ENCODE results near the gene TTC17.

The TTC17 gene

GRCh38 chr11:43434893-43435292, 76.2 kb downstream of the TTC17 start:
- TF ChIP-seq CTCF (IDR thresholded peaks at IDR 0.05; ENCODE audit: insufficient read depth, low read length, poor library complexity, severe bottlenecking) (no peak), EZH2phosphoT487 (conservative IDR thresholded peaks at IDR 0.05; ENCODE audit: low read length) (no peak)
- Histone ChIP-seq H3K9me2 (replicated peaks; ENCODE audit: insufficient read depth, low read length) (no peaks in the 10 kb centered on the region), H3F3A (ENCODE audit: insufficient read depth) (no peaks in the 10 kb centered on the region), H3K27ac (ENCODE audit: low read depth, low read length) (no peak overlapping the region), H3K9me3 (ENCODE audit: insufficient read depth, low read length) (no peaks in the 10 kb centered on the region), H3K4me2 (ENCODE audit: low read depth, low read length, poor library complexity, severe bottlenecking) (no peak overlapping the region), H3K79me2 (ENCODE audit: insufficient read depth, low read length) (no peaks in the 10 kb centered on the region), H3K9ac (ENCODE audit: low read length) (no peak overlapping the region), H3K27me3 (ENCODE audit: low read length) (no peaks in the 10 kb centered on the region), H3K4me3 (ENCODE audit: insufficient read depth, low read length, poor library complexity, severe bottlenecking) (no peak overlapping the region), H4K20me1 (ENCODE audit: low read depth, low read length) (no peaks in the 10 kb centered on the region), H2AFZ (ENCODE audit: low read depth, low read length, severe bottlenecking) (no peak overlapping the region), H3K36me3 (ENCODE audit: low read length) (peaks cover 10% of the 10 kb centered on the region; the same call in 1 of the 2 replicates)

DNA sequence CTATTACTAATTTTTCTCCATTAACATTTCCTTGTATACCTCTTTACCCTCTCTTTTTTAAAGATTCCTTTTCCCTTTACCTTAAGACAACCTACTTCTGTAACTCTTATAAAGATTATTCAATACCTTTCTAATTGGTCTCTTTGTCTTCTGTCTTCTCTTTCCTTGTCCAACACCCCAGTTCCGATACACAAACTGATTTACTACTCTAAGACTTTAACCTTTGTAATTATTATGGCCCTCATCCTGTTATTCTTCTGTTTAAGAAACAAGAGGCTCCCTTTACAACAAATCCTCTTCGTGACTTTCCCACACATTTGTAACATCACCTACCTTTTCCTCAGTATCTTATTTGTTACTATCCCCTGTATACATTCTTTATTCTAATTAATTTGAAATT, 81.8 kb downstream of the TTC17 start:
- Histone ChIP-seq H3K27me3 (ENCODE audit: low read length) (no peaks in the 10 kb centered on the region), H3K36me3 (ENCODE audit: low read length) (peaks cover 27% of the 10 kb centered on the region; the same call in 1 of the 2 replicates), H3K9me3 (ENCODE audit: insufficient read depth, low read length) (no peaks in the 10 kb centered on the region), H3K9ac (ENCODE audit: low read length) (no peak overlapping the region), H3K4me2 (ENCODE audit: low read depth, low read length, poor library complexity, severe bottlenecking) (no peak overlapping the region), H3K4me3 (ENCODE audit: insufficient read depth, low read length, poor library complexity, severe bottlenecking) (no peak overlapping the region), H3K79me2 (ENCODE audit: insufficient read depth, low read length) (no peaks in the 10 kb centered on the region), H3K9me2 (replicated peaks; ENCODE audit: insufficient read depth, low read length) (no peaks in the 10 kb centered on the region), H2AFZ (ENCODE audit: low read depth, low read length, severe bottlenecking) (no peak overlapping the region), H4K20me1 (ENCODE audit: low read depth, low read length) (no peaks in the 10 kb centered on the region), H3K27ac (ENCODE audit: low read depth, low read length) (no peak overlapping the region), H3F3A (ENCODE audit: insufficient read depth) (no peaks in the 10 kb centered on the region)
- TF ChIP-seq EZH2phosphoT487 (conservative IDR thresholded peaks at IDR 0.05; ENCODE audit: low read length) = no peak

DNA sequence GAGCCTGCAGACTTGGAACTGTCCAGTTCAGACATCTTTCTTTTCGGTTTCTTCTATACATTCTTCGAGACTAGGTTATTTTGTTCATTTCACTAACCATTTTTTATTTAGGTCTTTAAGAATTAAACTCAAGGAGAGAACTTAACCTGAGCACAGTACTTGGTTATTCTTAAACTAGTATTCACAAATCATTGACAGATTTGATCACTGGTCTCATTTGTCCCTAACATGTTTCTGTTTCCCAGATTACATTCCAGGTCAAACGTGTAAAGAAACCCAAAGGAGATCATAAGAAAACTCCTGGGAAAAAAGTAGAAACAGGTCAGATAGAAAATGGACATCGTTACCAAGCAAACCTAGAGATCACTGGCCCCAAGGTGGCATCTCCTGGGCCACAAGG, 85.1 kb downstream of the TTC17 start:
- peaks cover 20% of the 10 kb centered on the region; the same call in 1 of the 2 replicates for H3K36me3 ChIP-seq (ENCODE audit: low read length)

More for the DNA sequence above, 85.1 kb downstream of the TTC17 start:
- Histone ChIP-seq H3F3A (ENCODE audit: insufficient read depth) (no peaks in the 10 kb centered on the region), H3K79me2 (ENCODE audit: insufficient read depth, low read length) (no peaks in the 10 kb centered on the region), H3K4me2 (ENCODE audit: low read depth, low read length, poor library complexity, severe bottlenecking) (no peak overlapping the region), H3K9me2 (replicated peaks; ENCODE audit: insufficient read depth, low read length) (no peaks in the 10 kb centered on the region), H4K20me1 (ENCODE audit: low read depth, low read length) (no peaks in the 10 kb centered on the region), H3K9me3 (ENCODE audit: insufficient read depth, low read length) (no peaks in the 10 kb centered on the region), H3K27me3 (ENCODE audit: low read length) (no peaks in the 10 kb centered on the region), H3K9ac (ENCODE audit: low read length) (no peak overlapping the region), H3K27ac (ENCODE audit: low read depth, low read length) (no peak overlapping the region), H2AFZ (ENCODE audit: low read depth, low read length, severe bottlenecking) (no peak overlapping the region), H3K4me3 (ENCODE audit: insufficient read depth, low read length, poor library complexity, severe bottlenecking) (no peak overlapping the region)
- TF ChIP-seq EZH2phosphoT487 (conservative IDR thresholded peaks at IDR 0.05; ENCODE audit: low read length) (no peak), CTCF (IDR thresholded peaks at IDR 0.05; ENCODE audit: insufficient read depth, low read length, poor library complexity, severe bottlenecking) (no peak)

Measured in SU-DHL-6 (cell line).